ENCODE measurements around the gene ANKRD6.
"Not testable (repeated sequence)": the region's sequence is repeated elsewhere in the genome, so short reads cannot be mapped to it uniquely, and the experiment has no call there.

Gene ANKRD6

GRCh38 chr6:89392823-89393222 lies 40.1 kb upstream of the ANKRD6 start:
- no peak for DNase-seq (ENCODE audit: low read depth)
- no peak overlapping the region for H3K4me3 ChIP-seq (ENCODE audit: control insufficient read depth, low read depth, low read length)
- TF ChIP-seq CTCF (IDR thresholded peaks at IDR 0.05; ENCODE audit: control insufficient read depth, insufficient read depth, low read depth, low read length, missing control alignments): no peak

GRCh38 chr6:89393659-89394058 lies 39.3 kb upstream of the ANKRD6 start:
- no peak for DNase-seq (ENCODE audit: low read depth)
- no peak for TF ChIP-seq CTCF (IDR thresholded peaks at IDR 0.05; ENCODE audit: control insufficient read depth, insufficient read depth, low read depth, low read length, missing control alignments)
- H3K4me3 ChIP-seq (ENCODE audit: control insufficient read depth, low read depth, low read length): no peak overlapping the region

GRCh38 chr6:89397884-89398283 lies 35.1 kb upstream of the ANKRD6 start:
- not testable (repeated sequence) for DNase-seq (ENCODE audit: low read depth); H3K4me3 ChIP-seq (ENCODE audit: control insufficient read depth, low read depth, low read length)

GRCh38 chr6:89398762-89399525 lies 34.0 kb upstream of the ANKRD6 start:
- TF ChIP-seq CTCF (IDR thresholded peaks at IDR 0.05; ENCODE audit: control insufficient read depth, insufficient read depth, low read depth, low read length, missing control alignments): no peak
- H3K4me3 ChIP-seq (ENCODE audit: control insufficient read depth, low read depth, low read length): no peak overlapping the region
- DNase-seq (ENCODE audit: low read depth): no peak

GRCh38 chr6:89400050-89400449 lies 32.9 kb upstream of the ANKRD6 start:
- H3K4me3 ChIP-seq (ENCODE audit: control insufficient read depth, low read depth, low read length): no peak overlapping the region
- no peak for DNase-seq (ENCODE audit: low read depth)
- TF ChIP-seq CTCF (IDR thresholded peaks at IDR 0.05; ENCODE audit: control insufficient read depth, insufficient read depth, low read depth, low read length, missing control alignments): no peak

GRCh38 chr6:89400912-89401399 lies 32.0 kb upstream of the ANKRD6 start:
- no peak for DNase-seq (ENCODE audit: low read depth)
- TF ChIP-seq CTCF (IDR thresholded peaks at IDR 0.05; ENCODE audit: control insufficient read depth, insufficient read depth, low read depth, low read length, missing control alignments): no peak
- H3K4me3 ChIP-seq (ENCODE audit: control insufficient read depth, low read depth, low read length): no peak overlapping the region

- no peak for DNase-seq (ENCODE audit: low read depth)
- no peak overlapping the region for H3K4me3 ChIP-seq (ENCODE audit: control insufficient read depth, low read depth, low read length)
- TF ChIP-seq CTCF (IDR thresholded peaks at IDR 0.05; ENCODE audit: control insufficient read depth, insufficient read depth, low read depth, low read length, missing control alignments): no peak
Measured at GRCh38 chr6:89402776-89403175, 30.2 kb upstream of the ANKRD6 start.

All from AG09309 (cell line).